Renal cortex interstitium (tissue), 11 donors: ENCODE measurements around the gene MFF. TPM values are rescaled to one million over a fixed set of nuclear protein-coding genes. Genes with fewer than 3 reads are reported as not detected.

Experiments used
- DNase-seq, 11 donors: peaks; one replicate each; pipeline ENCODE4 v3.0.0-alpha.2; 2013; ENCODE audit warnings: low read depth in 9 of 11, low spot score in 4 of 11; ENCODE audit errors: extremely low read depth in 1 of 11
- polyA plus RNA-seq, 3 donors: library from polyadenylated mRNA; unstranded; fragments of 120-200 nt; gene quantifications; one replicate each; pipeline ENCODE4 v1.2.1, GENCODE V29; 2013; ENCODE audit not compliant: insufficient read length in 3 of 3

MFF gene
- polyA plus RNA-seq, 3 donors, result 124 to 142 (median 137) TPM

DNA sequence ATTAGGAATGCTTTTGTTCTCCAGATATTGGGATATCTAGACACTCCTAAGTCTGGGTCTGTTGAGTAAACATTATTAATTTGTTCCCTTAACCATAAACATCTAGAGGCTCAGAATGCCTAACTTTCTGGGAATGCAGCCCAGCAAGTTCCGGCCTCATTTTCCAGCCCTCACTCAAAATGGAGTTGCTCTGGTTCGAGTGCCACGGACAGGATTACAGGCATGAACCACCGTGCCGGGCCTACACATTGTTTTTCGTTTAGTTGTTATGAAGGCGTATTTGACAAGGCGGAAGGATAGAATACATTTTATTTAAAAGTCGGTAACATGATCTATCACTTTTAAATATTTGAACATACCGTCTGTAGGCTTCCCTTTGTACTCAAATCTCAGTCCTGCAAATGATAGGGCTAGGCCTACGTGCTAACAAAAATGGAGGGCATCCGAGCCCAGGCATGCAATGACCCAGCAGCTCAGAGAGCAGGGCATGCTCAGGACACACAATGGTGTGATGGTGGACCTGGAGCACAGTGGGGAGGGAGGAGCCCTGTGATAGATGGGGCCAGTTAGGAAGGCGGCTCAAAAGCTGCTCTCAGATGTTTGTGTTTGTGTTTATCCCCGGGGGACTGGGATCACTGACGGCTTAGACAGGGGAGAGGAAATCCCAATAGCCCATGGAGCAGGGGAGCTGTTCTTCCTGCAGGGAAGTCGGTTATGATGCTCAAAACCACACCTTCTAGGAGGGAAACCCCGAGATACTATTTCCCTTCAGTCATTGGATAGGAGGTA lies 65.6 kb downstream of the MFF start:
- DNase-seq, result no peak

DNA sequence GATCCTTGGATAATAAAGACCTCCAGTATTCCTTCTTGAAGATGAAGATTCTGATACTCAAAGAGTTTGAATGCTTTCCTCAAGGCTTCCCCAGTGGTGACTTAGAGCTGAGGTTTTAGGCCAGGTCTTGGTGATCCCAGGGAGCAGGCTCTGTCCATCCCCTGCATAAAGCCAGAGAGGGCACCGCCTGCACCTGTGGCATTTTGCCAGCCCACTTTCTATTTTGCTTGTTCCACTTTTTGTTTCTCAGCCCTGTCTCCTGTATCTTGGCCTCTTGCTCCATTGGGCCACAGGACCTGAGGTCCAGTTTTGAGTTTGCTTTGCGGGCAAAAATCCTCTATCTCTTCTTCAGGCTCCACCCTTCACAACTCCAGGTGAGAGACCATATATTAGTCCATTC lies 69.3 kb downstream of the MFF start:
- DNase-seq, result no peak

DNA sequence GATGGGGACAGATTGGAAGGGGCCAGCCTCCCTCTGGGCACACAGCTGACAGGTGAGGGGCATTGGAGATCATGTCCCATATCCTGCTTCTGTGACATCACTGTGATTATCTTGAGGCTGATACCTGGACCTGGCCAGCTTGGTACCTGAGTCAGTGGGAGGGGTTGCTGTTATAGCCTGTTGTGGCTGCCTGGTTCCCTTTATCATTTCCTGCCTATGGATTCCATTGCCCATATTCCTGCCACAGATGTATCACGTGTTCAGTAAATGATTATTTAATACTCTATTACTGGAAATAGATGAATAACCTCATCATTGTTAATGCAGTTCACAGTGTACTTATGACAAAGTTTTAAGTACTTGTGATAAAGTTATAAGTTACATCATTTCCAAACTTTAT lies 70.5 kb downstream of the MFF start:
- no peak for DNase-seq

DNA sequence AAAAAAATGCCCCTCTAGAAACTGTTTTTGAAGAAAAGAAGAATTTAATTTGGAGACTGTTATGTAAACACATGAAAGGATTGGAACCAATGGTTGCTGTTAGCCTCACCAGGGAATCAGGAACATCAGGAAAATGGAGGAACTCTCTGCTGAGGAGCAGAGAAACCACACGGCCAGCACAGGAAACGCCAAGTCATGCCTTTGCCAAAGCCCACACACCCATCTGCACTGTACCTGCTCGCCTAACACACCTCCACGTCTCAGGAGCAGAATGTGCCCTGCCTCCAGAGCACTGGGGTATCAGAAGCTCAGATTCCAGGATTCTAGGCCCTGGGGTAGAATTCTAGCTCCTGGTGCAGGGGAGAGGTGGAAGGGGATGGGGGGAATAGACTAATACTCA lies 72.5 kb downstream of the MFF start:
- no peak for DNase-seq

DNA sequence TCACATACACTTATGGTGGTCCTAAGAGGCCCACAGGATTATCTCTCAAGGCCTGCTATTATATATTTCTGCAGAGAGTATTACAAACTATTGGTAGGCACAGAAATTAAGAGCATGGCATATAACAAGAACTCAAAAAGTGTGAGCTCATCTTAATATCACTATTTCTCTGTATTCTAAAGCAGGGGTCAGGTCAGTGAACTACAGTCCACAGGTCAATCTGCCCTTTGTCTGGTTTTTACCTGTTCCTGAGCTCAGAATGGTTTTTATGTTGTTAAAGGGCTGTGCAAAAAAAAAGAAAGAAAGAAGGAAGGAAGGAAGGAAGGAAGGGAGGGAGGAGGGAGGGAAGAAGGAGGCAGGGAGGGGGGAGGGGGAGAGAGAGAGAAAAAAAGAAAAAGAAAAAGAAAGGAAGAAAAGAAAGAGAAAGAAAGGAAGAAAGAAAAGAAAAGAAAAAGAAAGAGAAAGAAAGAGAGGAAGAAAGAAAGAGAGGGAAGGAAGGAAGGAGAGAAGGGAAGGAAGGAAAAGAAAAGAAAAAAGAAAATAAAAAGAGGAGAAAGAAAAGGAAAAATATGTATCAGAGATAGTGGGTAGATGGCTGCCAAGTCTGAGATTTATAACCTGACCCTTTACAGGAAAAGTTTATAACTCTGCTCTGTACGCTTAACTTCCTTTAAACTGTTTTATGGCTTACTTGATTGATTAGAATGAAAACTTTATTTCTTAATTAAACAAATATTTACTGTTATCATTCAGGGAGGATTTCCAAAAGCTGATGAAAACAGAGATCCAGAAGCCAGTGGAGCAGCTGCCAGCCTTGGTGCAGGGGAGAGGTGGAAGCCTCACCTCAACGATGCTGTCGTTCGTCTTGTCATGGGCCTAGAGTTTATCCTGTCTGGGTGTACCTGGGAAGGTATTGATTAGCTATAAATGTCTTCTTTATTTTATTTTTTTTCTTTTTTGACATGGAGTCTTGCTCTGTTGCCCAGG lies 73.9 kb downstream of the MFF start:
- no peak for DNase-seq

DNA sequence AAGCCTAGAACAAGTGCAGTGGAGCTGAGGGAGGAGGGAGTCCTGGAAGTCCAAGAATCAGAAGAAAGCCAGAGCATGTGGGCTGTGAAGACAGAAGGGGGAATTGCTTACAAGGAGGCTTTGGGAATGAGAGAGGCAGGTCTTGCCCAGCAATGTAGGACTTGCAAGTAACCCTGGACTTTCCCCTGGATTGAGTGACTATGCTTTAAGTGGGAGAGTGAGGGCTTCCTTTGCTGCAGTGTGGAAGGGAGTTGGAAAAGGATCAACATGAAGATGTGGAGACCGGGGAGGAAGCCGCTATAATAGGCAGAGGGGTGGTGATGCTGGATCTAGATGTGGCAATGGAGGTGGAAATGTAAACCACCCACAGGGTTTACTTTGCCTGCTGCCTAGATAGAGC lies 76.5 kb downstream of the MFF start:
- DNase-seq, result no peak

DNA sequence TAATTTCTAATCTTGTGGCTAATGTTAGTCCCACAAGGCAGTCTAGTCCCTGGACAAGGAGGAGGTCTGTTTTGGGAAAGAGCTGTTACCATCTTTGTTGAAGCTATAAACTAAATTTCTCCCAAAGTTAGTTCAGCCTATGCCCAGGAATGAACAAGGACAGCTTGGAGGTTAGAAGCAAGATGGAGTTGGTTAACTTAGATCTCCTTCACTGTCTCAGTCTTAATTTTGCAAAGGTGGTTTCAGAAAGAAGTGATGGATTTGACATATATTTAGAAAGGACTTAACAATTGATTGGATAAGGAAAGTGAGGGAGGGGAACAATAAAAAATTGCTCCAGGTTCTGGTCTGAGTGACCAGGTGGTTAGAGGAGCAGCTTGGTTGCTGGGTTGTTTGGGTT lies 77.3 kb downstream of the MFF start:
- no peak for DNase-seq

DNA sequence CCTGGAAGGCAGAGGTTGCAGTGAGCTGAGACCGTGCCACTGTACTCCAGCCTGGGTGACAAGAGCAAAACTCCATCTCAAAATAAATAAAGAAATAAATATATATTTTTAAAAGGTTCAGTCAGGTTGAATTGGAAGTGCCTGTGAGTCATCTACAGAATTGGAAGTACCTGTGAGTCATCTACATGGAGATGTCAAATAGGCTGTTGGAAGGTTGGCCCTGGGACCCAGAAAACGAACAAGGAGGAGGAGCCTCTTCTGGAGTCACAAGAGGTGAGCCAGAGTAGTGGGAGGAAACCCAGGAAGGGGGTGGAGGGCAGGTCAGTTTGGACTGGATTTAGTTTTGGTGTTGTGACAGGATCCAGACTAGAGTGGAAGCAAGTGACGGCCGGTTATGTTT lies 77.9 kb downstream of the MFF start:
- no peak for DNase-seq

DNA sequence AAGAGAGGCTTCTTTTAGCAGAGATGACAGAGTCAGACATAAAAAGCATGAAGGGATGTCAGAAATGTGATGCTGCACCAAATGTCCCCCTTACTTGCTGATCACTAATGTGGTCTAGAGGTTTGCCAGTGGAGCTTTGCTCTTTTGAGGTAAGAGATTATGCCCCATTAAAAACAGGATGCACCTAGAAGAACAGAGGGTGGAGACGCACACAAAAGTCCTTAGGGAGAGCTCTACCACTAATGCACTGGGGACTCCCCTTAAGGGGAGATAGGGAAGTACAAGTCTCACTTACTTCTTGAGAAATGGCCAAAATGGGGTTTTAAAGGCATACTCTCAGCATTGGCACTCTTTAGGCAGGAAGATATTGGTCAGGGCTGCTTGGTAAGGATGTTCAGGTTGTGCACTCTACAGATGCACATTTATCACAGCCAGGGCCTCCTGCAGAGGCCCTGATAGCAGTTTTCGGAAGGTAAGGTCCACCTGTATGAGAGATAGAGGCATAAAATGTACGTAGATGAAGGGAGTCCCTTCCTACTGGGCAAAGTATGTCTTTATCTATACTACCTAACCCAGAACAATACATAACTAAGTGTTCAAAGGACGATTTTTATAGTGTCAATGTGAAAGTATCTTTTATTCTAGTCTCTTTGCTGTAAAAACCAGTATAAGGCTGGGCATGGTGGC lies 79.7 kb downstream of the MFF start:
- DNase-seq, result no peak

DNA sequence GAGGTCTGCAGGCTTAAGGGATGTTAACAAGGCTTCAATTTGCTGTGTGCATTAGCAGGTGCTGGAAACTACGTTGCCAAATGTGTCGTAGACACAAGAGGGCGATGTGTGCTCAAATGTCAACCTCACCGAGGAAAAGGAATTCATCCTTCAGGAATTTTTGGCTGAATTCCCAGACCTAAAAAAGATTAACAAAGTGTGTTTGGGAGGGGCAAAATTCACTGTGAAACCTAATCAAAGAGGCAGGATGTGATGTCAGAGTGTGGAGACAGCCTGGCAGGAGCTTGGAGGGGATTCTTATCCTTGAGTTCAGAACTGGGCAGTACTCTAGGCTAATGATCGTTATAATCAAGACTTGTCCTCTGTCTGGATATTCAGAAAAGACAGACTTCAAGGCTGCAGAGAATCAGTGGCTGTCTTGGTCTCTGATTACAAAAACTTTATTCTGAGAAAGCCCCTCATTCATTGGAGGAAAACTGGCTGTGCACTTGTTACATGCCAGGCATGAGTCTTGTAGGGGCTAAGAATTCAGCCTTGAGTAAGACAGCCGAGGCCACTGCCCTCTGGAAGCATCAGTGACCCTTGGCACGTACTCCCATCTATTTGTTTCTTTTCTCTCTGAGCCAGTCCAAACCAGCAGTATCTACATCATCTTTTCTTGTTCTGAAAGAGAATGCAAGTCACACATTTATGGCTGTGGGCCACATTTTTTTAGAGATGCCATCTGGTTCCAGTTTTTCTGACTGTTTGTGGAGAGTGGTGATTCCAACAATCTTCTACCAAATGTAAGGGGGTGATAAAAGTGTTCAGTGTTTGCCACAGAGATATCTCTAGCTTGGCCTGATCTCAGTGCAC lies 81.4 kb downstream of the MFF start:
- DNase-seq, result peak; percentile 80 to 98 (median 90)

Other genes starting within 250 kb of the MFF start
- gene COL4A4, start 161.0 kb upstream of the MFF start, polyA plus RNA-seq, result 10 to 100 TPM; 41.4 to 56.0 (median 48.3) TPM
- gene COL4A3, start 160.6 kb upstream of the MFF start, polyA plus RNA-seq, result 10 to 100 TPM; 34.0 to 78.8 (median 47.1) TPM
- under 1 TPM; 0.06 to 0.38 (median 0.11) TPM for gene TM4SF20, start 54.1 kb downstream of the MFF start, polyA plus RNA-seq
- not detected for gene SCYGR1, start 62.7 kb downstream of the MFF start, polyA plus RNA-seq
- gene AGFG1, start 146.9 kb downstream of the MFF start, polyA plus RNA-seq, result 10 to 100 TPM; 63.1 to 79.2 (median 73.4) TPM